Measurements from ENCODE around the gene LRFN3. TPM values are rescaled to one million over a fixed set of nuclear protein-coding genes. Genes with fewer than 3 reads are reported as not detected.

The LRFN3 gene
- total and polyA plus RNA-seq, 2 donors = 0.47 to 1.6 TPM

DNA sequence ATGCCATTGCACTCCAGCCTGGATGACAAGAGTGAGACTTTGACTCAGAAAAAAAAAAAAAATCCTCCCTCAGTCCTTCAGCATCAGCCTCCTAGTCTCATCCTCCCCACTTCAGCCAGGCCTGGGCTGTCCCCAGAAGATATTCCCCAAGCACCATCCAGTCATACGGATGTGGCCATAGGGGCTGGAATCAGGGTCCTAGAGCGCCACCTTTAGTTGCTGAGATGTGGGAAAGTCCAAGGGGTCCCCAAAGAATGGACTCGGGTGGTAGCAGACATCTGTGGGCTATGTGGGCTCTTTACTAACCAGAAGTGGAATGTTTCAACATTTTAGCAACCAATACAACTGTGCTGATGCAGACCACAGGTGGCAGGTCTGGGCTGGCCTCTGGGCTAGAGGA is 25.0 kb upstream of the LRFN3 start:
- no peak overlapping the region for H3K4me3 ChIP-seq (ENCODE audit: low read length in 2 of 2)
- no peak overlapping the region for H3K27ac ChIP-seq (ENCODE audit: low read depth in 1 of 2, low read length in 1 of 2)
- H3K4me1 ChIP-seq (ENCODE audit: control insufficient read depth in 2 of 2, insufficient read depth in 2 of 2, low read length in 2 of 2) = peaks cover 11 to 27% of the 10 kb centered on the region in 2 donors
- WGBS = 87% methylated on average over 3 of the region's 3 CpGs
- H3K36me3 ChIP-seq (ENCODE audit: control insufficient read depth in 2 of 2, insufficient read depth in 2 of 2, low read length in 1 of 2) = no peaks in the 10 kb centered on the region
- no peaks in the 10 kb centered on the region for H3K27me3 ChIP-seq (ENCODE audit: control insufficient read depth in 2 of 2, insufficient read depth in 1 of 2, low read length in 1 of 2)
- no peaks in the 10 kb centered on the region for H3K9me3 ChIP-seq (ENCODE audit: control insufficient read depth in 2 of 2, insufficient read depth in 1 of 2, low read length in 1 of 2)
- no peak for DNase-seq (ENCODE audit: low read depth in 6 of 9, low spot score in 9 of 9)

DNA sequence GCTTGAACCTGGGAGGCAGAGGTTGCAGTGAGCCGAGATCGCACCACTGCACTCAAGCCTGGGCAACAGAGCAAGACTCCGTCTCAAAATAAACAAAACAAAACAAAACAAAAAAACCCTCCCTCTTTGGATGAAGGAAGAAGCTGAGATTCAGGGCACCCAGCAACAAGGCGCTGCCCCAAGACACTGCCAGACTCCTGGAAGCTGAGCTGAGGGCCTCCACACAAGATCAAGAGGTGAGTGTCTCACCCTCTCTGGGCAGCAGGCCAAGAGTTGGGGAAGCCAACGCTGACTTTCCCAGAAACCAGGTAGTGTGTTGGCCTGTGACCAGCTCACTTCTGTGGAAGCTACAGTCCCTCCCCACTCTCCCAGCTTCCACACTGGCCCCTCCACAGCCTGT is 24.4 kb upstream of the LRFN3 start:
- no peaks in the 10 kb centered on the region for H3K27me3 ChIP-seq (ENCODE audit: control insufficient read depth in 2 of 2, insufficient read depth in 1 of 2, low read length in 1 of 2)
- peaks cover 11 to 27% of the 10 kb centered on the region in 2 donors for H3K4me1 ChIP-seq (ENCODE audit: control insufficient read depth in 2 of 2, insufficient read depth in 2 of 2, low read length in 2 of 2)
- peak overlapping the region in 1 of 2 donors; percentile 37 for H3K27ac ChIP-seq (ENCODE audit: low read depth in 1 of 2, low read length in 1 of 2)
- H3K9me3 ChIP-seq (ENCODE audit: control insufficient read depth in 2 of 2, insufficient read depth in 1 of 2, low read length in 1 of 2) = no peaks in the 10 kb centered on the region
- no peak for DNase-seq (ENCODE audit: low read depth in 6 of 9, low spot score in 9 of 9)
- no peaks in the 10 kb centered on the region for H3K36me3 ChIP-seq (ENCODE audit: control insufficient read depth in 2 of 2, insufficient read depth in 2 of 2, low read length in 1 of 2)
- WGBS = 73% methylated on average over 5 of the region's 5 CpGs
- no peak overlapping the region for H3K4me3 ChIP-seq (ENCODE audit: low read length in 2 of 2)

DNA sequence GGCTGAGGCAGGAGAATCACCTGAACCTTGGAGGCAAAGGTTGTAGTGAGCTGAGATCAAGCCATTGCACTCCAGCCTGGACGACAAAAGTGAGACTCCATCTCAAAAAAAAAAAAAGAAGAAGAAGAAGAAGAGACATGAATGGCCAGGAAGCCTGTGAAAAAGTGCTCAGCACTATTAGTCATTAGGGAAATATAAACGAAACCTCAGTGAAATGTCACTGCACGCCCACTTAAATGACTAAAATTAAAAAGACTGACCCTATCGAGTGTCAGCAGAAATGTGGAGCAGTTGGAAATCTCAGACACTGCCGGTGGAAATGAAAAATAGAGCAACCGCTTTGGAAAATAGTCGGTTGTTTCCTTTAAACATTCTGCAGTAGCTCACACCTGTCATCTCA is 22.6 kb upstream of the LRFN3 start:
- no peak overlapping the region for H3K4me3 ChIP-seq (ENCODE audit: low read length in 2 of 2)
- H3K27me3 ChIP-seq (ENCODE audit: control insufficient read depth in 2 of 2, insufficient read depth in 1 of 2, low read length in 1 of 2) = no peaks in the 10 kb centered on the region
- peaks cover 11 to 17% of the 10 kb centered on the region in 2 donors for H3K4me1 ChIP-seq (ENCODE audit: control insufficient read depth in 2 of 2, insufficient read depth in 2 of 2, low read length in 2 of 2)
- H3K36me3 ChIP-seq (ENCODE audit: control insufficient read depth in 2 of 2, insufficient read depth in 2 of 2, low read length in 1 of 2) = no peaks in the 10 kb centered on the region
- no peak for DNase-seq (ENCODE audit: low read depth in 6 of 9, low spot score in 9 of 9)
- no peak overlapping the region for H3K27ac ChIP-seq (ENCODE audit: low read depth in 1 of 2, low read length in 1 of 2)
- WGBS = 90% methylated on average over 7 of the region's 7 CpGs
- no peaks in the 10 kb centered on the region for H3K9me3 ChIP-seq (ENCODE audit: control insufficient read depth in 2 of 2, insufficient read depth in 1 of 2, low read length in 1 of 2)

DNA sequence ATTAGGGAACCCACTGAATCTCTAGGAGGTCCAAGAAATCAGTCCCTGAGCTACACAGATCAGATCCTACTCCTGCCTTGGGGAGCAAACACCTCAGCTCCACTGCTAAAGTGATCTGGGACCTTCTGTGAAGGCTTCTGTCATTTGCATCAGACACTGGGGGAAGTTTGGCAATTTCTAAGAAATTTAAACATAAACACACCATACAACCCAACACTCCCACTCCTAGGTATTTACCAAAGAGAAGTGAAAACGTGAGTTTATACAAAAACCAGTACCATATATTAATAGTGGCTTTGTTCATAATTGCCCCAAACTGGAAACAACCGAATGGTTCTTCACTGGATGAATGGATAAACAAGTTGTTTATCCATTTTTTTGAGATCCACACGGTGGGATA is 20.7 kb upstream of the LRFN3 start:
- Histone ChIP-seq H3K4me3 (ENCODE audit: low read length in 2 of 2) (no peak overlapping the region), H3K27ac (ENCODE audit: low read depth in 1 of 2, low read length in 1 of 2) (no peak overlapping the region), H3K27me3 (ENCODE audit: control insufficient read depth in 2 of 2, insufficient read depth in 1 of 2, low read length in 1 of 2) (no peaks in the 10 kb centered on the region), H3K4me1 (ENCODE audit: control insufficient read depth in 2 of 2, insufficient read depth in 2 of 2, low read length in 2 of 2) (peaks cover 0 to 4% of the 10 kb centered on the region in 2 donors), H3K36me3 (ENCODE audit: control insufficient read depth in 2 of 2, insufficient read depth in 2 of 2, low read length in 1 of 2) (no peaks in the 10 kb centered on the region), H3K9me3 (ENCODE audit: control insufficient read depth in 2 of 2, insufficient read depth in 1 of 2, low read length in 1 of 2) (no peaks in the 10 kb centered on the region)
- DNase-seq (ENCODE audit: low read depth in 6 of 9, low spot score in 9 of 9) = no peak
- 93% methylated on average over 3 of the region's 3 CpGs for WGBS

DNA sequence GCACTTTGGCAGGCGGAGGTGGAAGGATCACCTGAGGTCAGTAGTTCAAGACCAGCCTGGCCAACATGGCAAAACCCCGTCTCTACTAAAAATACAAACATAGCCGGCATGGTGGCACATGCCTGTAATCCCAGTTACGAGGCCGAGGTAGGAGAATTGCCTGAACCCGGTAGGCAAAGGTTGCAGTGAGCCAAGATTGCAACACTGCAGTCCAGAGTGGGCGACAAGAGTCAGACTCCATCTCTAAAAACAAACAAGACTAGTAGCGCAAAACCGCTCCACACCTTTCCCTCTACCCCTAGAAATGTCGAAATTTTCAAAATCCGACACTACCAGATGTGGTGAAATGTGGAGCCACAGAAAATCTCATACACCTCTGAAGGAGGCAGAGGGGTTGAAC is 16.9 kb upstream of the LRFN3 start:
- 98% methylated on average over 11 of the region's 11 CpGs for WGBS
- H3K4me1 ChIP-seq (ENCODE audit: control insufficient read depth in 2 of 2, insufficient read depth in 2 of 2, low read length in 2 of 2) = no peaks in the 10 kb centered on the region
- no peak overlapping the region for H3K27ac ChIP-seq (ENCODE audit: low read depth in 1 of 2, low read length in 1 of 2)
- no peaks in the 10 kb centered on the region for H3K27me3 ChIP-seq (ENCODE audit: control insufficient read depth in 2 of 2, insufficient read depth in 1 of 2, low read length in 1 of 2)
- no peaks in the 10 kb centered on the region for H3K9me3 ChIP-seq (ENCODE audit: control insufficient read depth in 2 of 2, insufficient read depth in 1 of 2, low read length in 1 of 2)
- H3K4me3 ChIP-seq (ENCODE audit: low read length in 2 of 2) = no peak overlapping the region
- DNase-seq (ENCODE audit: low read depth in 6 of 9, low spot score in 9 of 9) = no peak
- no peaks in the 10 kb centered on the region for H3K36me3 ChIP-seq (ENCODE audit: control insufficient read depth in 2 of 2, insufficient read depth in 2 of 2, low read length in 1 of 2)

DNA sequence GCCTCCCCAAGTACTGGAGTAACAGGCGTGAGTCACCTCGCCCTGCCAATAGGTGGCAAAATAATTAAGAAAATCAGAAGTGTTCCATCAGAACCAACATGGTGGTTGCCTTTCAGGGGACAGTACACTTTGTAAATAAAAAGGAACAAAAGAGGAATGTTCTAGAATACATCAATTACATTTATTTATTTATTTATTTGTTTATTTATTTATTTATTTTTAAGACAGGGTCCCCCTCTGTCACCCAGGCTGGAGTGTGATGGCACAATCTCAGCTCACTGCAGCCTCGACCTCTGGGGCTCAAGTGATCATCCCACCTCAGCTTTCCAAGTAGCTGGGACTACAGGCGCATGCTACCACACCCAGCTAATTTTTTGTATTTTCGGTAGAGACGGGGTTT is 15.2 kb upstream of the LRFN3 start:
- H3K27me3 ChIP-seq (ENCODE audit: control insufficient read depth in 2 of 2, insufficient read depth in 1 of 2, low read length in 1 of 2) = no peaks in the 10 kb centered on the region
- no peak overlapping the region for H3K4me3 ChIP-seq (ENCODE audit: low read length in 2 of 2)
- no peaks in the 10 kb centered on the region for H3K4me1 ChIP-seq (ENCODE audit: control insufficient read depth in 2 of 2, insufficient read depth in 2 of 2, low read length in 2 of 2)
- no peaks in the 10 kb centered on the region for H3K36me3 ChIP-seq (ENCODE audit: control insufficient read depth in 2 of 2, insufficient read depth in 2 of 2, low read length in 1 of 2)
- no peak for DNase-seq (ENCODE audit: low read depth in 6 of 9, low spot score in 9 of 9)
- no peaks in the 10 kb centered on the region for H3K9me3 ChIP-seq (ENCODE audit: control insufficient read depth in 2 of 2, insufficient read depth in 1 of 2, low read length in 1 of 2)
- H3K27ac ChIP-seq (ENCODE audit: low read depth in 1 of 2, low read length in 1 of 2) = no peak overlapping the region
- 95% methylated on average over 6 of the region's 6 CpGs for WGBS

DNA sequence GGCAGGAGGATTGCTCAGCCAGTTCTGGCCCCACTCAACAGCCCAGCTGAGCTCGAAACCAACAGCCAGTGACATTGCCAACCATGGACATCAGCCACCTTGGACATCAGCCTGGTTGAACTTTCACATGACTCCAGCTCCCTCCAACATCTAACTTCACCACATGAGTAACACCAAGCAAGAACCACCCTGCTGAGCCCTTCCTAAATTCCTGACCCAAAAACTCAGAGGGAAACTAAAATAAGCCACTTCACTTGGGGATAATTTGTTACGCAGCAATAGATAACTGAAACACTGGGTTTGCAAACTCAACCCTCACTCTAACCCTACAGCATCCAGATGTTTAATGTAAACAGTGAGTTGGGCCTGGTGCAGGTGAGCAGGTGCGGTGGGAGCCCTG is 10.7 kb upstream of the LRFN3 start:
- 96% methylated on average over 3 of the region's 3 CpGs for WGBS
- H3K9me3 ChIP-seq (ENCODE audit: control insufficient read depth in 2 of 2, insufficient read depth in 1 of 2, low read length in 1 of 2) = no peaks in the 10 kb centered on the region
- no peak for DNase-seq (ENCODE audit: low read depth in 6 of 9, low spot score in 9 of 9)
- no peaks in the 10 kb centered on the region for H3K36me3 ChIP-seq (ENCODE audit: control insufficient read depth in 2 of 2, insufficient read depth in 2 of 2, low read length in 1 of 2)
- peaks cover 0 to 4% of the 10 kb centered on the region in 2 donors for H3K4me1 ChIP-seq (ENCODE audit: control insufficient read depth in 2 of 2, insufficient read depth in 2 of 2, low read length in 2 of 2)
- H3K27me3 ChIP-seq (ENCODE audit: control insufficient read depth in 2 of 2, insufficient read depth in 1 of 2, low read length in 1 of 2) = no peaks in the 10 kb centered on the region
- H3K27ac ChIP-seq (ENCODE audit: low read depth in 1 of 2, low read length in 1 of 2) = no peak overlapping the region
- no peak overlapping the region for H3K4me3 ChIP-seq (ENCODE audit: low read length in 2 of 2)

DNA sequence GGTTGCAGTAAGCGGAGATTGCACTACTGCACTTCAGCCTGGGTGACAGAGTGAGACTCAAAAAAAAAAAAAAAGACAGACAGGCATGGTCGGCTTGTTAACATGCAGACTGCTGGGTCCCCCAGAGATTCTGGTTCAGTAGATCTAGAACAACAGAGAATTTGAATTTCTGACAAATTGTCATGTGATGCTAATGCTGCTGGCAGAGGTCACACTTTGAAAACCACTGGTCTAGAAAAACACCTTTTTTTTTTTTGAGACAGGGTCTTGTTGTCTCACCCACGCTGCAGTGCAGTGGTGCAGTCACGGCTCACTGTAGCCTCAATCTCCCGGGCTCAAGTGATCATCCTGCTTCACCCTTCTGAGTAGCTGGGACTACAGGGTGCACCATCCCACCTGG is 7.7 kb upstream of the LRFN3 start:
- WGBS = 89% methylated on average over 5 of the region's 5 CpGs
- H3K36me3 ChIP-seq (ENCODE audit: control insufficient read depth in 2 of 2, insufficient read depth in 2 of 2, low read length in 1 of 2) = no peaks in the 10 kb centered on the region
- no peak overlapping the region for H3K27ac ChIP-seq (ENCODE audit: low read depth in 1 of 2, low read length in 1 of 2)
- no peak overlapping the region for H3K4me3 ChIP-seq (ENCODE audit: low read length in 2 of 2)
- no peak for DNase-seq (ENCODE audit: low read depth in 6 of 9, low spot score in 9 of 9)
- peaks cover 0 to 6% of the 10 kb centered on the region in 2 donors for H3K4me1 ChIP-seq (ENCODE audit: control insufficient read depth in 2 of 2, insufficient read depth in 2 of 2, low read length in 2 of 2)
- peaks cover 0 to 2% of the 10 kb centered on the region in 2 donors for H3K27me3 ChIP-seq (ENCODE audit: control insufficient read depth in 2 of 2, insufficient read depth in 1 of 2, low read length in 1 of 2)
- H3K9me3 ChIP-seq (ENCODE audit: control insufficient read depth in 2 of 2, insufficient read depth in 1 of 2, low read length in 1 of 2) = no peaks in the 10 kb centered on the region

DNA sequence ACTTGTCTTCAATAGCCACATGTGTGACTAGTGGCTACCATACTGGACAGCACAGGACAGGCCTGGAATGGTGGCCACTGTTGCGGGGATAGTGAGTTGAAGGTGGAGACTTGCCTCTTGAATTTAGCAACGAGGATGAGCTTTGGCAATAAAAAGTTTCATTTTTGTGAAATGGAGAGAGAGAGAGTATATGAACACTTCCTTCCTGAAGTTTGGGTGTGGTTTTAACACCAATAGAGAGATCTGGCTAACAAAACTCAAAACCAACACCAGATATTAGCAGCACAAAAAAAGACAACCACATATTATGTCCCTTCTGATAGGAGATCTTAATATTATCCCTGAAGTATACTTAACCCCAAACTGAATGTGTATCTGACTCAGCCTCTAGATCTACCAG is 6.3 kb upstream of the LRFN3 start:
- H3K4me1 ChIP-seq (ENCODE audit: control insufficient read depth in 2 of 2, insufficient read depth in 2 of 2, low read length in 2 of 2) = peaks cover 0 to 6% of the 10 kb centered on the region in 2 donors
- DNase-seq (ENCODE audit: low read depth in 6 of 9, low spot score in 9 of 9) = peak in 1 of 9 donors; percentile 31
- peaks cover 0 to 5% of the 10 kb centered on the region in 2 donors for H3K27me3 ChIP-seq (ENCODE audit: control insufficient read depth in 2 of 2, insufficient read depth in 1 of 2, low read length in 1 of 2)
- H3K36me3 ChIP-seq (ENCODE audit: control insufficient read depth in 2 of 2, insufficient read depth in 2 of 2, low read length in 1 of 2) = no peaks in the 10 kb centered on the region
- no peak overlapping the region for H3K4me3 ChIP-seq (ENCODE audit: low read length in 2 of 2)
- H3K27ac ChIP-seq (ENCODE audit: low read depth in 1 of 2, low read length in 1 of 2) = peak overlapping the region; percentile 36 to 84
- 35% methylated on average over 2 of the region's 2 CpGs for WGBS
- no peaks in the 10 kb centered on the region for H3K9me3 ChIP-seq (ENCODE audit: control insufficient read depth in 2 of 2, insufficient read depth in 1 of 2, low read length in 1 of 2)

Data from thymus (tissue), 11 donors.